ENCODE measurements around the gene C1QTNF12. TPM values are rescaled to one million over a fixed set of nuclear protein-coding genes. Genes with fewer than 3 reads are reported as not detected.

Gene C1QTNF12
- total RNA-seq, 1 donor from 2014 or later, result 1.3 TPM

DNA sequence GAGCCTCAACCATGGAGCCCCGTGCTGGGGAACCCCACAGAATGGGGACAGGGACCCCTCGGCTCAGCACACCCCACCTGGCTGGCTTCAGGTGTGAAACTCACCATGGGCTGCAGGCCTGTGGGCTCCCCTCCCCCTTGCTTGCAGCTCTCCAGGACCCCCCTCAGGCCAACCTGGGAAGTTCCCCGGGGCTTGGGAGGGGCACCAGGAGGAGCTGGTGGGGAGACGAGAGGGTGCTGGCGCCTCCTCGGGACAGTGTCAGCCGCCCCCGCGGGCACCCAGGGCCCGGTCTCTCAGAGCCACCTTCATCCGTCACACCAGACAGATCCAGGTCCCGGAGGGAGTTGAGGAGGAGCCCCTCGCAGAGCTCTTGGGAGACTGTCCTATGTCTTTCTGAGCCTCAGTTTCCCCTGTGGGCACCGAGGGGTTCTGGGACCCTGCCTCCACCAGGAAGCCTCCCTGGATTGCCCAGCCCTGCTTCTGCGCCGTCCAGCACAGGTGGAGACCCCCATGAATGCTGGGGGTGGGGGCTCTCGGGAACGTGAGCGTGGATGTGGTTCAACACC lies 39.5 kb downstream of the C1QTNF12 start:
- Mint-ChIP-seq H3K36me3 (ENCODE audit: low read depth) (peaks cover 38% of the 10 kb centered on the region), H3K4me1 (peaks cover 30% of the 10 kb centered on the region), H3K27ac (peak overlapping the region; percentile 98), H3K9me3 (no peaks in the 10 kb centered on the region), H3K4me3 (peak overlapping the region; percentile 91), H3K27me3 (no peaks in the 10 kb centered on the region)
- intact Hi-C loops (cut with micrococcal nuclease), result loop anchor here (5.0 to 10.0 kb wide), 5 partner anchors 45 to 172 kb away; partner anchors contain the start of genes ACAP3 and PUSL1
- no peak for DNase-seq

- DNase-seq, result peak; percentile 84
- H3K27ac Mint-ChIP-seq, result peak within 1 kb of the TSS; percentile 98
- H3K4me1 Mint-ChIP-seq, result peaks cover 30% of the 10 kb centered on the region
- no peaks in the 10 kb centered on the region for H3K9me3 Mint-ChIP-seq
- H3K4me3 Mint-ChIP-seq, result peak within 1 kb of the TSS; percentile 91
- no peaks in the 10 kb centered on the region for H3K27me3 Mint-ChIP-seq
- H3K36me3 Mint-ChIP-seq (ENCODE audit: low read depth), result peaks cover 37% of the 10 kb centered on the region
- intact Hi-C loops (cut with micrococcal nuclease), result loop anchor here (5.0 to 10.0 kb wide), 5 partner anchors 46 to 172 kb away; partner anchors contain the start of genes ACAP3 and PUSL1
Observed at GRCh38 chr1:1206376-1206965, 40.1 kb downstream of the C1QTNF12 start, which contains the start of gene TNFRSF18. TNFRSF18 (minus strand) TSS chr1:1206592; CDS start chr1:1206571, 21 bp downstream.

DNA sequence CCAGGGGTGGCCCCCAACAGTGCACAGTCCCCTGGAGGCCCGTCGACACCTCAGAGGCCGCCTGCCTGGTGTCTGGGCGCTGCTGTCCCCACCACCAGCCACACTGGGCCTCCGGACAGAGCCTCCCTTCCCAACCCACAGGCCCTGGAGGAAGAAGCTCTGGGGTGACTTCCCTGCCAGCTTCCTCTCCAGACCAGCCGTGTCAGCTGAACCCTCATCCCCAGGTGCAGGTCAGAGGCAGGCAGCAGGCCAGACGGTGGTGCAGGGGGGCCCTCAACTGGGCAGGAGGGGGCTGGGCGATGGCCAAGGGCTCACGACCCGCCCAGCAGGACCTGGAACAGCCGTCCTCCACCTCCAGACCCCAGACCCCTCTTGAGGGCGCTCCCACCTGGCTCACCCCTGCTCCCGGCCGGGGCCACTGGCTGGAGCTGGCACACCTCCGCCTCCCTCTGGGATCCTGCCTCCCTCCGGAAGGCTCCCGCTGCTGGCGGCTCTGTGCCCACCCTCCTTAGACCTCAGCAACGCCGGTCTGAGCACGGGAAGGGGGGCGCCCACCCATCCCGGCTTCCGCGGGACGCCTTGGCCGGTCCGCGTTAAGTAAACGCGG lies 40.6 kb downstream of the C1QTNF12 start:
- H3K36me3 Mint-ChIP-seq (ENCODE audit: low read depth), result peaks cover 33% of the 10 kb centered on the region
- intact Hi-C loops (cut with micrococcal nuclease), result loop anchor here (5.0 to 10.0 kb wide), 5 partner anchors 46 to 171 kb away; partner anchors contain the start of genes ACAP3 and PUSL1
- peaks cover 27% of the 10 kb centered on the region for H3K4me1 Mint-ChIP-seq
- DNase-seq, result no peak
- no peaks in the 10 kb centered on the region for H3K27me3 Mint-ChIP-seq
- peak overlapping the region; percentile 77 for H3K27ac Mint-ChIP-seq
- H3K4me3 Mint-ChIP-seq, result peak overlapping the region; percentile 88
- no peaks in the 10 kb centered on the region for H3K9me3 Mint-ChIP-seq

GRCh38 chr1:1204998-1205768 lies 41.3 kb downstream of the C1QTNF12 start:
- H3K27ac Mint-ChIP-seq, result peak overlapping the region; percentile 77
- peaks cover 29% of the 10 kb centered on the region for H3K36me3 Mint-ChIP-seq (ENCODE audit: low read depth)
- peaks cover 27% of the 10 kb centered on the region for H3K4me1 Mint-ChIP-seq
- H3K27me3 Mint-ChIP-seq, result no peaks in the 10 kb centered on the region
- DNase-seq, result no peak
- H3K4me3 Mint-ChIP-seq, result peak overlapping the region; percentile 88
- intact Hi-C loops (cut with micrococcal nuclease), result loop anchor here (5.0 to 10.0 kb wide), 6 partner anchors 47 to 170 kb away; partner anchors contain the start of genes ACAP3, PUSL1 and UBE2J2
- H3K9me3 Mint-ChIP-seq, result no peaks in the 10 kb centered on the region

DNA sequence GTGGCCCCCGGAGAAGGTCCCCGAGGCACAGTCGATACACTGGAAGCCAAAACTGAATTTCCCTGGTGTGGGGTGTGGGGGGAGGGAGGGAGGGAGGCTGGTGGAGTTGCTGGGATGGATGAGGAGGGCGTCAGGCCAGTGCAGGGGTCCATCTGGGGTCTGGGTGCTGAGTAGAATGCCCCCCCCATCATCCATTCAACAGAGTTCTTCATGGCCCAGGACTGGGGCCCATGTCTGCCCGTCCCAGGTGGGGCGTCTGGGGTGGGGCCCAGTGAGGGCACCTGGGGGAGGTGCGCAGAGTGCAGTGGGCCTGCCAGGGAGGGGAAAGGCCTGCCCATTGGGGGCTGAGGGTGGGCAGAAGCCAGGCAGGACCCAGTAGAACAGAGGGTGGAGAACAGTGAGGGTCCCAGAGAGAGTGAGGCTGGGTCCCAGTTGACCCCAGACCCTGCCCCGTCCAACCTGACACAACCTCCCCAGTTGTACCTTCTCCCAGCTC lies 42.0 kb downstream of the C1QTNF12 start:
- Mint-ChIP-seq H3K4me1 (peaks cover 22% of the 10 kb centered on the region), H3K36me3 (ENCODE audit: low read depth) (peaks cover 22% of the 10 kb centered on the region), H3K27me3 (no peaks in the 10 kb centered on the region), H3K4me3 (peak overlapping the region; percentile 88), H3K27ac (no peak overlapping the region), H3K9me3 (no peaks in the 10 kb centered on the region)
- intact Hi-C loops (cut with micrococcal nuclease), result loop anchor here (5.0 to 10.0 kb wide), 2 partner anchors 68 to 170 kb away; partner anchors contain the start of gene UBE2J2
- no peak for DNase-seq

DNA sequence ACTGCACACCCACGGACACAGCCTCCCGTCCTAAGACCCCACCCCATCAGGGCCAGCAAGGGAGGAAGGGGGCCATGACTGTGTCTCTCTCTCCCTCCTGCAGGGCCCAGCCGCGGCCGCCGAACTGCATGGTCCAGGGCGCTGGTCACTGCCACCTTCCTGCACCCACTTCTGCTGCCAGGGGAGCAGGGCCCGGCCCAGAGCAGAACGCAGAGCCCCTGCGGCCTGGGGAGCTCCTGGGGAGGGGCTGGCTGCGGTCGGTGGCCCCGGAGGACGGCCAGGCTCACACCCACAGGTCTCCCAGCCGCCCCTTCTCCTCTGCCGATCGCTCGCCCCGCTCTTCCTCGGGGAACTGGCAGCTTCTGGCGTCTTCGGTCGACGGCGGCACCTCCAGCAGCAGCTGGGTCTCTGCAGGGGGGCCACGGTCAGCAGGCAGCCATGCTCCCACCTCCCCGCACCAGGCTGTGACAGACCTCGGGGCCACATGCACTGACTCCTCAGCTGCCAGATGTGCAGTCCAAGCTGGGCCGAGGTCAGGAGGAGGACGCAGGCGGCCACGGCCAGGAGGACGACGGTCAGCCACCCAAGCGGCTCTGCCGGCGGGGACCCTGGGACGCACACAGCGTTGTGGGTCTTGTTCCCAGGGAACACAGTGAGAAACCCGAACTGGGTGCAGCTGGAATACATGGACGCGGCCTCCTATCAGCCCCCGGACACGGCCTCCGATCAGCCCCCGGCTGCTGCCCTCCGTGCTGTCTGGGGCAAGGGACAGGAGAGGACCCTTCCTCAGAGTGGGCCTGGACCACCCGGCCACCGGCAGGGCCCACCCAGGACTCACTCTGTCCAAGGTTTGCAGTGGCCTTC lies 42.7 kb downstream of the C1QTNF12 start:
- peaks cover 19% of the 10 kb centered on the region for H3K4me1 Mint-ChIP-seq
- DNase-seq, result no peak
- H3K4me3 Mint-ChIP-seq, result peak overlapping the region; percentile 88
- intact Hi-C loops (cut with micrococcal nuclease), result loop anchor here (5.0 to 10.0 kb wide), 2 partner anchors 69 to 169 kb away; partner anchors contain the start of gene UBE2J2
- no peaks in the 10 kb centered on the region for H3K9me3 Mint-ChIP-seq
- no peaks in the 10 kb centered on the region for H3K27me3 Mint-ChIP-seq
- no peak overlapping the region for H3K27ac Mint-ChIP-seq
- peaks cover 17% of the 10 kb centered on the region for H3K36me3 Mint-ChIP-seq (ENCODE audit: low read depth)

- no peak overlapping the region for H3K4me3 Mint-ChIP-seq
- intact Hi-C loops (cut with micrococcal nuclease), result loop anchor here (5.0 to 10.0 kb wide), 2 partner anchors 69 to 168 kb away; partner anchors contain the start of gene UBE2J2
Observed at GRCh38 chr1:1202831-1203560, 43.5 kb downstream of the C1QTNF12 start.

DNA sequence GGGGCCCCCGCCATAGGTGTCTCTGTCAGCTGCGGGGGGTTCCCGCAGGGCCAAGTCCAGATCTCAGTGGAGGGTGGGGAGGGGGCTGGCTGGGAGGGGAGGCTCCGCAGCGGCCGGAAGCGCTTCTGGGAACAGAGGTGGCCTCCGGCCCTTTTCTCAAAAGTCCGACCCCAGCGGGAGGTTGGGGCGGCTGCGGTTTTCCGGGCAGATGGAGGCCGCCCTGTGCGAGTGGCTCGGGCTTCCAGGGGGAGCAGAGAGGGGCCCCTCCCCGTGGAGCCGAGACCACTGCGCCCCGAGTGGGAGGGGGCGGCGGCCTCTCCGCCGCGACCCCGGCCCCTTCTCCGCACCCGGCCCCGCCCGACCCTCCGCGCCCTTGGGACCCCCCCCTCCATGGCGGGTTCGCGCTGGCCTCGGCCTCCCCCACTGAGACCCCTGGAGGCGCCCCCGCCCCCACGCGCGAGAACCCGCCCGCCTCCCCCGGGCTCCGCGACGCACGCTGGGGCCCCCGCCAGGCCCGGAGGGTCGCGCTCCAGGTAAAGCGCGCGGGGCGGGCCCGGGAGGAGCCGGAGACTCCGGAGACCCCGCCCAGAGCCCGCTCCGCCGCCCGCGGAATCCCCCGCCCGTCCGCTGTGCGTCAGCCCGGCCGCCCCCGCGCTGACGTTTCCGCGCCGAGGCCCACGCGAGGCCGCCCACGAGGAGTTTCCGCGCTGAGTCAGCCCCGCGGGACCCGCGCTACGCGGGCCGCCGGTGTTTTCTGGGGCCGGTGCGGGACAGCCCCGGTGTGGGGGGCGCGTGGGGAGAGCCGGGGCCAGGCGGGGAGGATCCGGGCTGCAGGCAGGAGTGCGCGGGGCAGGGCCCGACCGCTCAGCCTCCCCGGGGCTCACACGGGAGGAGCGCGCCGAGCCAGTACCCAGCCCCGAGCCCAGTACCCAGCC lies 45.4 kb downstream of the C1QTNF12 start:
- peaks cover 9% of the 10 kb centered on the region for H3K4me1 Mint-ChIP-seq
- H3K27me3 Mint-ChIP-seq, result no peaks in the 10 kb centered on the region
- H3K4me3 Mint-ChIP-seq, result peak overlapping the region; percentile 69
- peak; percentile 96 for DNase-seq
- intact Hi-C loops (cut with micrococcal nuclease), result loop anchor here (1.0 to 10.0 kb wide), 3 partner anchors 8 to 166 kb away; partner anchors contain the start of gene UBE2J2
- no peaks in the 10 kb centered on the region for H3K9me3 Mint-ChIP-seq
- peaks cover 13% of the 10 kb centered on the region for H3K36me3 Mint-ChIP-seq (ENCODE audit: low read depth)
- H3K27ac Mint-ChIP-seq, result peak overlapping the region; percentile 88

More at GRCh38 chr1:1202831-1203560, 43.5 kb downstream of the C1QTNF12 start:
- H3K9me3 Mint-ChIP-seq, result no peaks in the 10 kb centered on the region
- no peaks in the 10 kb centered on the region for H3K27me3 Mint-ChIP-seq
- no peak overlapping the region for H3K27ac Mint-ChIP-seq
- DNase-seq, result peak; percentile 66
- peaks cover 13% of the 10 kb centered on the region for H3K4me1 Mint-ChIP-seq
- peaks cover 12% of the 10 kb centered on the region for H3K36me3 Mint-ChIP-seq (ENCODE audit: low read depth)

DNA sequence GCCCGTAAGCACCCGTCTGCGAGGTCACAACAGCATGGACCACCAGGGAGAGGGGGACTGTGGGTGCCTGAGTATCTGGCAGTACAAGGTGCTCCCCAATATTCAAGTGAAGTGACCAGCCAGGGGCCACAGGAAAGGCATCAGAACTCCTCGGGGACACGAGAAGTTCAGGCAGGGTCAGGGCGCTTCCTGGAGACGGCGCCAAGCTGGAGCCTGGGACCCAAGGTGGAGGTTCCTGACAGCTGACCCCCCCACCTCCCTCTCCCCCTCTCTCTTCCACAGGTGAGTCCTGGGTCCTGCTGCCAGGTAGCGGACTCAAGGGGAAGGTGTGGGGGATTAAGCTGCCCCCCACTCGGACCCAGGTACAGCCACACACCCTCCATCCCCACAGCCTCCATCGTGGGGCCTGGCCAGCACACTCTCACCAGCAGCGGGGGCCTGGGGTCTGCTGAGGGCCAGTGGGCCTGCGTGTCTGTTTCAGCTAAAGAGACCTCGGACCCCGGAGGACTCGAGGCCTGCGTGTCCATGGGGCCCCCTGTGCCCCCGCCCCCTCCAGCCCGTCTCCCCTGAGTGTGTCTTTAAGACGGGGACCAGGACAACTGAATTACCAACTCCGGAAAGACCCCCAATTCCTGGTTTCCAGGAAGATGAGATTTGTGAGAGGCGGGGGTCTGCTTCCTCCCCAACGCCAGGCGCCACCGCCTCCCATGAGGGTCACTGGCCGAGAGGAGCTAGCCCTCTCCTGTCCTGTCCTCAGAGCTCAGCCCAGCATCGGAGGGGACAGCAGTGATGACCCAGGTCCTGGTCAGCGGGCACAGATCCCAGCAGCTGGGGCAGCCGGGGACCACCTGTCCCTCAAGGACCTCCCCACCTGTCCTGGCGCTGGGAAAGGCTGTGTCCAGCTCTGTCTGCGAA lies 46.3 kb downstream of the C1QTNF12 start:
- Mint-ChIP-seq H3K27ac (peak overlapping the region; percentile 88), H3K4me1 (peaks cover 9% of the 10 kb centered on the region), H3K4me3 (peak overlapping the region; percentile 69), H3K9me3 (no peaks in the 10 kb centered on the region), H3K36me3 (ENCODE audit: low read depth) (peaks cover 17% of the 10 kb centered on the region), H3K27me3 (no peaks in the 10 kb centered on the region)
- intact Hi-C loops (cut with micrococcal nuclease), result loop anchor here (5.0 to 10.0 kb wide), 2 partner anchors 72 to 165 kb away; partner anchors contain the start of gene UBE2J2
- DNase-seq, result no peak

DNA sequence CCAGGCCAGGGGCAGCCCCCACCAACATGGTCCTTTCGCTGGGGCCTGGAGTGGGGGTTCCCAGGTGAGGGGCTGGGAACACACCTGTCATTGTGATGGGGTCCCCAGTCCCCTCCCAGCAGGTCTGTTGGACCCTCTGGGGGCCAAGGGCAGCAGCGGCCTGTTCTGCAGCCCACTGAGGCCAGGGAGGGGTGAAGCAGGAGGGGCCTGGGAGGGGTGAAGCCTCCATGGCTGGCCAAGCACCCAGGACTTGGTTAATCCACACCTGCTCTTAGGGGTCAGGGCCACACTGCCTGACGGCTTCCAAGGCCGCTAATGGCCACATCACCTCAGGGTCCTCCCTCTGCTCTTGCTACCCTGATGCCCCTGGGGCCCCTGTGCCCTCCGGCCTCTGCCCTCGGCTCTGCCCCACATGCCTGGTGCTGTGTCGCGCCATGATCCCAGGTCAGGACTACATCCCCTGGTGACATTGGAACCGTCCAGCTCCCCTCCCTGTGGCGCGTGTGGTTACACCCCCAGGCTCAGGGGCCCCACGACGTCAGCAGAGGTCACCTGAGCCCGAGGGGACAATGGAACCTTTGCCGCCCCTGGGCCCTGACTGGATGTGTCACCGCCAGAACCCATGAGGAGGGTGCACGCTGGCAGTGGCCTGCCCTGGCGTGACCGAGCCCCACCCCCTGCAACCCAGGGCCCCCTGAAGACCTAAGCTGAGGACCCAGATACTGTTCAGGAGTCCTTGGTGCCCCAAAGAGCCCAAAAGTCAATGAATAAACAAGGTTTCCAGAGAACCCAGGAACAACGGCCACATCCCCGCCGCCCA lies 47.2 kb downstream of the C1QTNF12 start:
- intact Hi-C loops (cut with micrococcal nuclease), result no loop called here
- Mint-ChIP-seq H3K4me3 (peak overlapping the region; percentile 40), H3K9me3 (peaks cover 6% of the 10 kb centered on the region), H3K4me1 (peaks cover 7% of the 10 kb centered on the region), H3K27me3 (no peaks in the 10 kb centered on the region), H3K27ac (peak overlapping the region; percentile 88), H3K36me3 (ENCODE audit: low read depth) (peaks cover 20% of the 10 kb centered on the region)
- no peak for DNase-seq
